WTC11 (cell line): ENCODE data around the gene CELF2.

Source experiments
- IRF2 ChIP-seq: sonication (generic); formaldehyde crosslinking; IDR thresholded peaks from 2 replicates; pipeline ENCODE4 v1.8.0; 2022; ENCODE audit warnings: low read depth, missing genetic modification reagents, borderline replicate concordance
- MYBL2 ChIP-seq: sonication (generic); formaldehyde crosslinking; IDR thresholded peaks from 2 replicates; pipeline ENCODE4 v1.8.1; 2023; ENCODE audit warnings: mild to moderate bottlenecking, moderate library complexity, missing genetic modification reagents
- NFYB ChIP-seq: sonication (generic); formaldehyde crosslinking; conservative IDR thresholded peaks from 2 replicates; pipeline ENCODE4 v1.8.0; 2022; ENCODE audit warnings: low read depth, missing genetic modification reagents
- NR2C2 ChIP-seq: sonication (generic); formaldehyde crosslinking; IDR thresholded peaks from 2 replicates; pipeline ENCODE4 v1.8.0; 2022; ENCODE audit warnings: mild to moderate bottlenecking, missing genetic modification reagents
- PRRX2 ChIP-seq: fragments of 250-450 bp; sonication (Bioruptor Pico); IDR thresholded peaks from 2 replicates; pipeline ENCODE4 v1.8.0; 2021; ENCODE audit warnings: mild to moderate bottlenecking
- SP1 ChIP-seq: sonication (generic); formaldehyde crosslinking; conservative IDR thresholded peaks from 2 replicates; pipeline ENCODE4 v1.8.1; 2022; ENCODE audit warnings: missing genetic modification reagents
- ZNF121 ChIP-seq: sonication (generic); formaldehyde crosslinking; IDR thresholded peaks from 2 replicates; pipeline ENCODE4 v1.8.0; 2023; ENCODE audit warnings: missing genetic modification reagents
- ZNF263 ChIP-seq: sonication (generic); formaldehyde crosslinking; IDR thresholded peaks from 2 replicates; pipeline ENCODE4 v1.8.1; 2022; ENCODE audit warnings: low read depth, mild to moderate bottlenecking, moderate library complexity, missing genetic modification reagents
- ZNF416 ChIP-seq: fragments of 250-450 bp; sonication (Bioruptor Pico); IDR thresholded peaks from 2 replicates; pipeline ENCODE4 v1.9.0; 2021; ENCODE audit warnings: mild to moderate bottlenecking, inconsistent platforms
- ZNF671 ChIP-seq: fragments of 250-450 bp; sonication (Bioruptor Pico); IDR thresholded peaks from 2 replicates; pipeline ENCODE4 v1.8.0; 2021; ENCODE audit warnings: mild to moderate bottlenecking
- TF ChIP-seq, protein P1 (sequence below): fragments of 200-600 bp; IDR thresholded peaks from 2 replicates; pipeline ENCODE4 v1.8.0; 2022; ENCODE audit warnings: antibody characterized with exemption
- TF ChIP-seq, protein P2 (sequence below): sonication (generic); formaldehyde crosslinking; IDR thresholded peaks from 2 replicates; pipeline ENCODE4 v1.8.1; 2023; ENCODE audit warnings: mild to moderate bottlenecking, missing genetic modification reagents, moderate library complexity
- TF ChIP-seq, protein P3 (sequence below): sonication (generic); formaldehyde crosslinking; IDR thresholded peaks from 2 replicates; pipeline ENCODE4 v1.8.0; 2022; ENCODE audit warnings: mild to moderate bottlenecking, missing genetic modification reagents

DNA sequence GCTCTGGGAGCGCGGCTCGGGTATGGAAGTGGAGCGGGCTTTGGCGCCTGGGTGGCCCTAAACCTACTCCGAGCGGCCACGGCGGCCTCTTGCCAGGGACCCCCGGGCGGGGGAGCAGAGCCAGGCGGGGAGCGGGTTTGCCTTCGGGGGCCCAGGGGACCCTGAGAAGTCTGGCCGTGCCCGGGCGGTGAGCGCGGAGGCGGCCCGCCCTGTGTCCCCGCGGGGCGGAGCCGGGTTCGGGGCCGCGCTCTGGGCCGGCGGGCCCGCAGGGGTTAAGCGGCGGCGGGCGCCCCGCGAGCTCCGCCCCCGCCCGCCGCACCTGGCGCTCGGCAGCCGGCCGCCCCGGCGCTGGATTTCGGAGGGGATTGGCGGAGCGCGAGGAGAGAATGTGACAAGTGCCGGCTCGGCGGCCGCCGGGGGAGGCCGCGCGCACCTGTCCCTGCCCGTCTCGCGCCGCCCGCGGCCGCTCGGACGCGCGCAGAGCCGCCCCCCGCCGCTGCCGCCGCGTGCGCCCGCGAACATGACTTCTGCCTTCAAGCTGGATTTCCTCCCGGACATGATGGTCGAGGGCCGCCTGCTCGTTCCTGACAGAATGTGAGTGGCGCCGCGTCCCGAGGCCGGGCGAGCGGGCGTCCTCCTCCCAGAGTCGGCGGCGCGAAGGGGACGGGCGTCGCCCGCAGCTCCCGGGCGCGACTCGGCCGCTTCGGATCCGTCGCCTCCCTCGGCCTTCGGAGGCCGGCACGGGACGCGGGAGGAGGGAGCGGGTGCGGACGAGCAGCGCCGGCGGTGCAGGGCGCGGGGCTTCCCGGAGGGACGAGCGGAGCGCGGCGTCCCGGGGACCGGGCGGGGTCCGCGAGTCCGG lies at the start of gene CELF2:
- no peak for TF ChIP-seq ZNF671 (CRISPR knock-in tag)
- TF ChIP-seq, protein P1, sequence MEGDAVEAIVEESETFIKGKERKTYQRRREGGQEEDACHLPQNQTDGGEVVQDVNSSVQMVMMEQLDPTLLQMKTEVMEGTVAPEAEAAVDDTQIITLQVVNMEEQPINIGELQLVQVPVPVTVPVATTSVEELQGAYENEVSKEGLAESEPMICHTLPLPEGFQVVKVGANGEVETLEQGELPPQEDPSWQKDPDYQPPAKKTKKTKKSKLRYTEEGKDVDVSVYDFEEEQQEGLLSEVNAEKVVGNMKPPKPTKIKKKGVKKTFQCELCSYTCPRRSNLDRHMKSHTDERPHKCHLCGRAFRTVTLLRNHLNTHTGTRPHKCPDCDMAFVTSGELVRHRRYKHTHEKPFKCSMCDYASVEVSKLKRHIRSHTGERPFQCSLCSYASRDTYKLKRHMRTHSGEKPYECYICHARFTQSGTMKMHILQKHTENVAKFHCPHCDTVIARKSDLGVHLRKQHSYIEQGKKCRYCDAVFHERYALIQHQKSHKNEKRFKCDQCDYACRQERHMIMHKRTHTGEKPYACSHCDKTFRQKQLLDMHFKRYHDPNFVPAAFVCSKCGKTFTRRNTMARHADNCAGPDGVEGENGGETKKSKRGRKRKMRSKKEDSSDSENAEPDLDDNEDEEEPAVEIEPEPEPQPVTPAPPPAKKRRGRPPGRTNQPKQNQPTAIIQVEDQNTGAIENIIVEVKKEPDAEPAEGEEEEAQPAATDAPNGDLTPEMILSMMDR, result no peak
- TF ChIP-seq ZNF263 (CRISPR knock-in tag), result no peak
- no peak for TF ChIP-seq IRF2 (CRISPR knock-in tag)
- no peak for TF ChIP-seq NR2C2 (CRISPR knock-in tag)
- TF ChIP-seq, protein P2, sequence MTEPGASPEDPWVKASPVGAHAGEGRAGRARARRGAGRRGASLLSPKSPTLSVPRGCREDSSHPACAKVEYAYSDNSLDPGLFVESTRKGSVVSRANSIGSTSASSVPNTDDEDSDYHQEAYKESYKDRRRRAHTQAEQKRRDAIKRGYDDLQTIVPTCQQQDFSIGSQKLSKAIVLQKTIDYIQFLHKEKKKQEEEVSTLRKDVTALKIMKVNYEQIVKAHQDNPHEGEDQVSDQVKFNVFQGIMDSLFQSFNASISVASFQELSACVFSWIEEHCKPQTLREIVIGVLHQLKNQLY, result no peak
- no peak for TF ChIP-seq ZNF121 (CRISPR knock-in tag)
- TF ChIP-seq, protein P3, sequence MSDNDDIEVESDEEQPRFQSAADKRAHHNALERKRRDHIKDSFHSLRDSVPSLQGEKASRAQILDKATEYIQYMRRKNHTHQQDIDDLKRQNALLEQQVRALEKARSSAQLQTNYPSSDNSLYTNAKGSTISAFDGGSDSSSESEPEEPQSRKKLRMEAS (CRISPR knock-in tag), result peak; percentile 25; the same call in 1 of the 2 replicates
- TF ChIP-seq PRRX2 (CRISPR knock-in tag), result no peak
- TF ChIP-seq SP1 (CRISPR knock-in tag), result peak; percentile 61
- TF ChIP-seq ZNF416 (CRISPR knock-in tag), result no peak
- TF ChIP-seq MYBL2 (CRISPR knock-in tag), result no peak
- no peak for TF ChIP-seq NFYB (CRISPR knock-in tag)
